Lower lobe of right lung (tissue), 2 donors: ENCODE data around the gene CBFA2T2. TPM values are rescaled to one million over a fixed set of nuclear protein-coding genes. Genes with fewer than 3 reads are reported as not detected.

Experiments used
- ATAC-seq, 2 donors: fragments of 200-7000 bp; cut with Tn5 transposase; one replicate each; pipeline ENCODE4 v1.9.1; 2020 to 2022; ENCODE audit warnings: mild to moderate bottlenecking in 2 of 2, moderate library complexity in 2 of 2
- DNase-seq: peaks from one replicate; pipeline ENCODE4 v3.0.0-alpha.2; 2020
- H3K27ac ChIP-seq: fragments of 200-600 bp; one replicate; pipeline ENCODE4 v1.8.0; 2022
- H3K27me3 ChIP-seq: fragments of 200-600 bp; one replicate; pipeline ENCODE4 v1.8.0; 2022; ENCODE audit warnings: low read depth
- H3K36me3 ChIP-seq: fragments of 200-600 bp; one replicate; pipeline ENCODE4 v1.8.0; 2022; ENCODE audit warnings: mild to moderate bottlenecking
- H3K4me1 ChIP-seq: fragments of 200-600 bp; one replicate; pipeline ENCODE4 v1.8.0; 2022
- H3K4me3 ChIP-seq: fragments of 200-600 bp; one replicate; pipeline ENCODE4 v1.8.0; 2022; ENCODE audit warnings: mild to moderate bottlenecking
- H3K9me3 ChIP-seq: fragments of 200-600 bp; one replicate; pipeline ENCODE4 v1.8.0; 2022
- CTCF ChIP-seq: fragments of 200-600 bp; IDR thresholded peaks from one replicate; pipeline ENCODE4 v1.8.0; 2022; ENCODE audit warnings: antibody characterized with exemption, mild to moderate bottlenecking
- intact Hi-C: fragments of 100-400 bp; cut with DNase I; formaldehyde crosslinking; loops from one replicate; pipeline ENCODE4 v1.11.0; 2022
- total RNA-seq: library from RNA; stranded (reverse); fragmentation: NEBNext Ultra II Directional; extraction: Animal tissue kit (Norgen Biotek cat#: 25700); gene quantifications from one replicate; pipeline ENCODE4 v1.2.1, GENCODE V29; 2021
- donor health status: DM: no; HTN: yes; CAD: no; lungs with severe emphysema.

CBFA2T2 gene
- total RNA-seq, 1 donor from 2014 or later, result 18.2 TPM

- Histone ChIP-seq H3K4me1 (peaks cover 47% of the 10 kb centered on the region), H3K27me3 (no peaks in the 10 kb centered on the region), H3K36me3 (peaks cover 15% of the 10 kb centered on the region), H3K27ac (no peak overlapping the region), H3K4me3 (peak overlapping the region; percentile 67), H3K9me3 (no peaks in the 10 kb centered on the region)
- DNase-seq (no peak), ATAC-seq (no peak)
- TF ChIP-seq CTCF, result no peak
- intact Hi-C loops, result no loop called here
Observed at GRCh38 chr20:33672426-33673113, 182.7 kb downstream of the CBFA2T2 start.

GRCh38 chr20:33673114-33673409 lies 183.2 kb downstream of the CBFA2T2 start:
- ATAC-seq (no peak), DNase-seq (no peak)
- H3K36me3 ChIP-seq, result peaks cover 15% of the 10 kb centered on the region
- H3K4me3 ChIP-seq, result peak overlapping the region; percentile 67
- H3K9me3 ChIP-seq, result no peaks in the 10 kb centered on the region
- peak overlapping the region; percentile 83 for H3K27ac ChIP-seq
- peaks cover 42% of the 10 kb centered on the region for H3K4me1 ChIP-seq
- TF ChIP-seq CTCF, result no peak
- no peaks in the 10 kb centered on the region for H3K27me3 ChIP-seq
- intact Hi-C loops, result no loop called here

- peak overlapping the region; percentile 83 for H3K27ac ChIP-seq
- no peaks in the 10 kb centered on the region for H3K27me3 ChIP-seq
- H3K9me3 ChIP-seq, result no peaks in the 10 kb centered on the region
- no peak for TF ChIP-seq CTCF
- H3K36me3 ChIP-seq, result peaks cover 13% of the 10 kb centered on the region
- peaks cover 36% of the 10 kb centered on the region for H3K4me1 ChIP-seq
- peak; percentile 4 to 20 for ATAC-seq
- peak overlapping the region; percentile 67 for H3K4me3 ChIP-seq
- intact Hi-C loops, result no loop called here
- peak; percentile 70 for DNase-seq
Observed at GRCh38 chr20:33673410-33674293, 183.8 kb downstream of the CBFA2T2 start.

DNA sequence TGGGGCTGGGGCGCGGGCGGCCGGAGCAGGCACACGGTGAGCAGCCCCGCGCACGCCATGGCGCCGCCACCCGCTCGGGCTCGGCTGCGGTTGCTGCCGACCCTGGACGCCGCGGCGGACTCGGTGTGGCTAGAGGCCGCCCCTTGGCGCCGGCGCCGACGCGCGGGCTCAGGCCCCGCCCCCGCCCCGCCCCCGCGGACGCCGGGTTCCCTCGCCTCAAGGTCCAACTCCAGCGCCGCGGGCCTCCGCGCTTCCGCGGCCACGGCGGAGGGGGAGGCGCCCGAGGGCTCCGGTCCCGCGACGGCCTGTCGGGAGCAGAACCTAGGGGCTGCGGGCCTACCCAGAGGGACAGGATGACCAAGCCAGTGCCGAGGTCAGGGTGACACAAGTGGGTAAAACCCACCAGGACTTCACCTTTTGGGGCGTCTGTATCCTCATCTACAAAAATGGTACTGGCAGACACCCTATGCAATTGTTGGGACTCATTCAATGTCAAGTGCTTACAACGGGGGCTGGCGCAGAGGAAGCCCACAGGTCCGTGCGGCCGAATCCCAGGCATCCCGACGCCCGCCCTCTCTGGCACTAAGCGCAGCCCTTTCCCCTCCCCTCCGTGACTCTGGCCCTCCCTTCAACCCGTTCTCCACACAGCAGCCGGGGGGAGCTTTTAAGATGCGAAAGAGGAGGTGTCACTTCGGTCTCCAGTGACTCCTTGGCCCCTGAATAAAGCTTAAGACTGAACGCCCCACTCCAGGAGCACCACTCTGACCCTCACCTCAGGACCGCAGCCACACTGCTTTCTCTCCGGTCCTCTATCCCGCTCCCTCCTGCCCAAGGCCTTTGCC lies 184.6 kb downstream of the CBFA2T2 start, which contains the start of gene NECAB3:
NECAB3 (minus strand) TSS at position 135 of the 842 bp plus-strand sequence; CDS start at position 59, 76 bp downstream.
- Histone ChIP-seq H3K27me3 (no peaks in the 10 kb centered on the region), H3K9me3 (no peaks in the 10 kb centered on the region), H3K36me3 (peaks cover 6% of the 10 kb centered on the region), H3K4me3 (peak within 1 kb of the TSS; percentile 67), H3K4me1 (peaks cover 36% of the 10 kb centered on the region), H3K27ac (peak within 1 kb of the TSS; percentile 83)
- DNase-seq, result peak; percentile 87
- intact Hi-C loops, result no loop called here
- TF ChIP-seq CTCF, result no peak
- peak; percentile 92 to 94 for ATAC-seq
